GM19240 (cell line): Measurements from ENCODE around the gene SCYGR3.

ENCODE experiments used
- DNase-seq: peaks from one replicate; pipeline ENCODE4 v3.0.0; 2011; ENCODE audit warnings: low spot score; ENCODE audit not compliant: insufficient read length

SCYGR3 gene

DNA sequence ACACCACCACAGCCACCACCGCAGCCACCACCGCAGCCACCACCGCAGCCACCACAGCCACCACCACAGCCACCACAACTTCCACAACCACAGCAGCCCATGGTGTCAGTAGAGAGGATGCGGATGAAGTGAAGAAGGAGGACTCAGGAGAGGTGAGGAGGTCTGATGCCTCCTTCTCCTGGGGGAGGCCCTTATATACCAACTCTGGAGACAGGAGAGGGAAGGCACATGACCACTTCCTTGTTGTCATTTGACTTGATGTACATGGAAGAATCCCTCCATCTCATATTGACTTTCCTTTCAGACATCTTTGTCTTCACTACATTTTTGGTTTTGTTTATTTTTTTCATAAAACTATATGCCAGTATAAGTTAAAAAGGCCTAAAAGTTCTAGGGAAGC lies at the start of gene SCYGR3:
Gene SCYGR3, minus strand, starts transcription at position 101 of the 400 bp plus-strand sequence. Its CDS starts 0 bp downstream, at position 101.
- no peak for DNase-seq

DNA sequence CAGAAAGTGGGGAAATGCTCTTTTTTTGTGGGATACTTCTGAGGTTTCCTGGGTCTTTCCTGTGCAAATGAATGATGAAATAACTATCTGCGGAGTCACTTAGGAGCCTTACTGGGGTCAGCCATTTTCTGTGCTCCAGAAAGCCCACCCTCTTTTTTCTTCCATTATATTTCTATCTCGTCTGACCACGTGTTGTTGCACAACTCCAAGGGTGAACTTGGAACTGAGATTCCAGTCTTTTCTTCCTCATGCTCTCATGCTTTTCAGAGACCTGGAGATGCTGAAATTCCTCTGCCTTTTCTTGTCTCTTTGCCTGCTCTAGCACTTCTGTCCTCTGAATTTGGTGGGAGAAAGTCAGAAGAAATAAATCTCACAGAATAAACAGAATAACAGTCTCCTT lies 47.2 kb upstream of the SCYGR3 start:
- no peak for DNase-seq

DNA sequence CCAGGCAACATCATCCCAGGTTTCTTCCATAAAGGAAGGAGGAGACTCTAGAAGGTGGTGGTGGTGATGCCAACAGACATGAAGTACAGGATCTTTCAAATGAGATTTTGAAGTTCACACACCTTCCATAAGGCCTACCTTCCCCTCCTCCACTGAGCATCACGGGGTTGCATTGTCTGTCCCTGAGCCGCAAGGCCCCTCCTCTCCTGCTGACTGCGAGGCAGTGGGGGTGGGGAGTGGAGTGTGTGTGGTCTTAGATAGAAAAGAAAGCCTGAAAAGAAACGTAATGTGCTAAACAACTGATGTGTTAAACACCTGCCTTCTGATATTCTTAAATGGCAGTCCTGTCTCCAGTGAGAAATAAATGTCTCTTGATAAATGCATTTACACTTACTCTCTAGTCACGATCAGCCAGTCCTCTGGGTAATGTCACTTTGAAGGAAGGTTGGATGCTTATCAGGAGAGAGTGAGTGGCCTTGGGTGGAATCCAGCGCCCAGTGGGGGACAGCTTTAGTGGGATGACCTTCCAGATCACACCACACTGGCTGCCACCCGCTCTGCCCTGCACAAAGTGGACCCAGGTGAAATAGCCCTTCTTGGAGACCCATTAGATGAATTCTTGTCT lies 46.5 kb upstream of the SCYGR3 start:
- DNase-seq: no peak

DNA sequence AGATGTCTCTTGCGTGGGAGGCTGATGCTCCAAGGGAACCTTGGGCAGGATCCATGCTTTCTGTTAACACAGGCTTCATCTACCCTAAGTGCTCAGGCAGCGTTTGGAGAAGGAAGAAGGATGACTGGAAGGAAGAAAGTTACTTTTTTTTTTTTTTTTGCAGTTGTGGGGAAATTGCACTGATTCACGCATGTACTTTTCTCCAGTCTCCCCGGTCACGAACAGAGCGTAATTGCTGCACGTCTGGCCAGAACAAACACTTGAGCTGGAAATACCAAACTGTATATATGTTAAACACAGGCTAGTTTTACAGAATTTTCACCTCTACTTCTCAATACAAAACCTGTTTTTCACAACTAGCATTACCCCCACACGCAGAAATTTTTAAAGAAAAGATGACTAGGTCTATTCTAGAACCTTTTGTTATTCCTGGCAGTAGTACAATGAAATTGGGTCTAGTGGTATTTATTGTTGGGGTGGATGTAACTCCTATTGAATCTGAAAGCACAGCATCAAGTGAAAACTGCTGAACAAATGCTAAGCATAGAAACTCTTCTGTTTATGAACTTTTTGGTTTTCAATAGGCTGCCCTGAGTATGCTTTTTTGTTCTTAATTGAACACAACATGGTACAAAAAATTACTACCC lies 42.7 kb upstream of the SCYGR3 start:
- DNase-seq: no peak

- no peak for DNase-seq
Observed at GRCh38 chr2:227655454-227655853, 40.8 kb upstream of the SCYGR3 start.

- no peak for DNase-seq
Observed at GRCh38 chr2:227654426-227654825, 39.8 kb upstream of the SCYGR3 start.

DNA sequence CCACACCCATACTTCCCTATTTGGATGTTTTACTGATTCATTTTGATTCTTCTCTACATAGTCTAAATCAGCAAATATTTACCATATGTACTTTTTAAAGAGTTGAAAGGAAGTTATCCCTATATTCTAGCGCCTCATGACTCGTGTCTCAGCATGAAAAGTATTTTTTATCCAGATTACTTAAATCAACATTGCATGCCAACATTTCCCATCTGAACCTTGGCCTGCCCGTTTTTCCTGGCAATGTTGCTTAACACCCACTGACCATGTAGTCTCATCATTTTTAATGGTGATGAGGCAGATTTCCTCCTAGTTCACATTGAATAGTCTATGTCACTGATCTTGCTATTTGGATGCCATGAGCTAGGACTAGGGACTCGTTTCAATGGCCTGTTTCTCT lies 38.8 kb upstream of the SCYGR3 start:
- no peak for DNase-seq

DNA sequence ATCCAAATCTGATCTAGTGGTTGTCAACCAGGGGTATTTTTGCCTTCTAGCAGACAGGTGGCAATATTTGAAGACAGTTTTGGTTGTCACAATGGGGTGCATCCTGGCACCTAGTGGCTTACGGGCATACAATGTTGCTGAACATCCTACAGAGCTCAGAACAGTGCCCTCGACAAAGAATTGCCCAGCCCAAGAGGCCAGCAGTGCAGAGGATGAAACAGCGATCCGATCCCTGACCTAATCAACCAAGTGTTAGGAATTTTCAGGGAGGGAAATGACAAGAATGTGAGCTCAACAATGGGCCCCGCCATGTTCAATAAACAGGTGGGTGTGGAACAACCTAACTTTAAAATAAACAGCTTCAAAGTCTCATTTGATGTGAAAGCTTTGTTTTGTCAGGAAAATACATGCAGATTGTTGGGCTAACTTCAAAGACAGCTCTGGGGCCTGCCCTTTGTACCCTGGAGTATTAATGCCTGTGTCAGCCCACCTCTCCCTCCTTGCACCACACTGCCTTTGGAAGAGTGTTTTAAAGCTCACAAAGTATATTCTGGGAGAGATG lies 29.4 kb upstream of the SCYGR3 start:
- no peak for DNase-seq

GRCh38 chr2:227642656-227643055 lies 28.0 kb upstream of the SCYGR3 start:
- no peak for DNase-seq

DNA sequence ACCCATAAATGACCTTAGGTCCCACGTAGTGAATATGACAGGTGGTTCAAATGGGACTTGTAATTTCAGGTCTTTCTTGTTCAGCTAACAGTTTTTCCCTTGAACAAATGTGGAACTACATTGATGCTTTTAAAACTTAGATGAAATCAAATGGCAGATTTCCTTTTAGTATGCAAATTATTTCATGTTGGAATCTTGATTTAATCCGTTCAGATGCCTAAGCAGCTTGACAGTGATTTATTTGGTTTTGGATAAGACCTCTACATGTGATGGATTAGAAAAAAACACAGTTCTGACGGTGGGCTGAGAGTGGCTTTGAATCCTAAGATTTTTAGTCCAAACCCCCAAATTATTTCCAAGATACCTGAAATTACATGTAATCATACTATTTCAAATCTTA lies 19.6 kb upstream of the SCYGR3 start:
- DNase-seq: no peak

DNA sequence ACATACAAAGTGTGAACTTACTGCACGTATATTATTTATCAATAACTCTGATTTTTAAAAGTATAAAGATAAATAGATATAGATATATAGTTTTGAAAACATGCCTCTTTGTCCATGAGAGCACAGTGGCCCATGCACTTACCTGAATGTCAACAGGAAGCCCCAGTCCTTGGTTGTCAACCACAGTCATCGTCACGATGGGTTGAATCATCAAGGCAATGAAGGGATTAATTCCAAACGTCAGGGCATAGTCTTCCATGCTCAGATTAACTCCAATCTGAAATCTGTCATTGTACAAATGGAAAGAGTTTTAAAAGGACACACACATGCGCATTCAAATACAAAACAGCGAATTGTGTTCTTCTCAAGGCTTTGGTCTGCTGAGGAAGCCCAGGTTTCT lies 18.2 kb upstream of the SCYGR3 start:
- DNase-seq: no peak

GRCh38 chr2:227630322-227630721 lies 15.7 kb upstream of the SCYGR3 start:
- no peak for DNase-seq

DNA sequence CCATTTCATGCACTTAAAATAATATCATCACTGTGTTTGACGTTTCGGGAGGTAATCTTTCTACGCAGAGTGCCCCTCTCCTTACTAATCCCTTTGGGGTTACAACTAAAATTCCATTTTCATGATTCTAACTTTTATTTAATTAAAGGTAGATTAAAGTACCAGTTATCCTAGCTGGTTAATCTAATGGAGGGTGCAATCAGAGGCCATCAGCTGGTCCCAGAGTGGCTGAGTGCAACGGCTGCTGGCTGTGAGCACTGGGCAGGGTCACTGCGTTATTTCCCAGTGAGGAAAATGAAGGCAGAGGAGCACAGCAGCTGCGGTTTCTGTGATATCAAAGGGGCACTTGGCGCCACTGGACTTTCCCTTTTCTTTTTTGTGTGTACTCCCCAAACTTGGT lies 14.8 kb upstream of the SCYGR3 start:
- DNase-seq: no peak

DNA sequence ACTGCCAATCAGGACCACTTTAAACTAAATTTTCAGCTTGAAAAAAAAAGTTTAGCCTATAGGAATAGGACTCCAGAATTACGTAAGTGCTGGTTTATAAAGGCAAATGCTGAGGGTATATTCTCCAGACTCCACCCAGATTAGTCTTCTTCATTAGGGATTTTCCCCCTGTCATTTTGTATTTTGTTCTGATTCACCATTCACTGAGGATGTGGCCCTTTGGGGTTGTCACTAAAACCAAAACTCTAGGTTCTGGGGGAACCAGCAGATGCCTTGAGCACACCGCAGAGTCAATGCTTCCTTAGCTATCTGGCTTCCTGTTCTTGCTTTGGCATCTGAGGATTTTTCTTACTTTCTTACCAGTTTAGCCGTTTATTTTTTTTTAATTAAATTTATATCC lies 13.1 kb upstream of the SCYGR3 start:
- no peak for DNase-seq

DNA sequence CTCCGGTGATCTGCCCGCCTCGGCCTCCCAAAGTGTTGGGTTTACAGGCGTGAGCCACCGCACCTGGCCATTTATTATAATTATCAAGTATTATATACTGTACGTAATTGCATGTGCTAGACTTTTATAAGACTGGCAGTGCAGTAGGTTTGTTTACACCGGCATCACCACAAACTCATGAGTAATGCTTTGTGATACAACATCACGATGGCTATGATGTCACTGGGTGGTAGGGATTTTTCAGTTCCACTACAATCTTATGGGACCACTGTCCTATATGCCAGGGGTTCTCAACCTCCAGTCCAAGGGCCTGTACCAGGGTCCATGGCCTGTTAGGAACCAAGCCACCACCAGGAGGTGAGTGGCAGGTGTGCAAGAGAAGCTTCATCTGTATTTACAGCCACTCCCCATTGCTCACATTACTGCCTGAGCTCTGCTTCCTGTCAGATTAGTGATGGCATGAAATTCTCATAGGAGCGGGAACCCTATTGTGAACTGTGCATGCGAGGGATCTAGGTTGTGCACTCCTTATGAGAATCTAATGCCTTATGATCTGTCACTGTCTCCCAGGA lies 12.0 kb upstream of the SCYGR3 start:
- no peak for DNase-seq

DNA sequence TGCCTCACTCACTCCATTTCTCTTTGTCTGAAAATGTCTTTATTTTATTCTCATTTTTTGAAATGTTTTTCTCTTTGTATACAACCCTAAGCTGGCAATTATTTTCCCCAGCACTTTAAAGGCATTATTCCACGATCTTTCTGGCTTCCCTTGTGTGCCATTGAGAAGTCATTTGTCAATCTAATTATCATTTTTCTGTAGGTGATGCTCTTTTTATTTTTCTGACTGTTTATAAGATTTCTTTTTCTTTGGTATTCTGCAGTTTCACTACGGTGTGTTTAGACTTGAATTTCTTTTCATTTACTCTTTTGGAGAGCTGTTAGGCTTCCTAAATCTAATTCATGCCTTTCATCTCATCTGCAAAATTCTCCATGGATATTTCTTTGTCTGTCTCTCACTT lies 10.8 kb upstream of the SCYGR3 start:
- DNase-seq: no peak

- DNase-seq: no peak
Observed at GRCh38 chr2:227623226-227623625, 8.6 kb upstream of the SCYGR3 start.

DNA sequence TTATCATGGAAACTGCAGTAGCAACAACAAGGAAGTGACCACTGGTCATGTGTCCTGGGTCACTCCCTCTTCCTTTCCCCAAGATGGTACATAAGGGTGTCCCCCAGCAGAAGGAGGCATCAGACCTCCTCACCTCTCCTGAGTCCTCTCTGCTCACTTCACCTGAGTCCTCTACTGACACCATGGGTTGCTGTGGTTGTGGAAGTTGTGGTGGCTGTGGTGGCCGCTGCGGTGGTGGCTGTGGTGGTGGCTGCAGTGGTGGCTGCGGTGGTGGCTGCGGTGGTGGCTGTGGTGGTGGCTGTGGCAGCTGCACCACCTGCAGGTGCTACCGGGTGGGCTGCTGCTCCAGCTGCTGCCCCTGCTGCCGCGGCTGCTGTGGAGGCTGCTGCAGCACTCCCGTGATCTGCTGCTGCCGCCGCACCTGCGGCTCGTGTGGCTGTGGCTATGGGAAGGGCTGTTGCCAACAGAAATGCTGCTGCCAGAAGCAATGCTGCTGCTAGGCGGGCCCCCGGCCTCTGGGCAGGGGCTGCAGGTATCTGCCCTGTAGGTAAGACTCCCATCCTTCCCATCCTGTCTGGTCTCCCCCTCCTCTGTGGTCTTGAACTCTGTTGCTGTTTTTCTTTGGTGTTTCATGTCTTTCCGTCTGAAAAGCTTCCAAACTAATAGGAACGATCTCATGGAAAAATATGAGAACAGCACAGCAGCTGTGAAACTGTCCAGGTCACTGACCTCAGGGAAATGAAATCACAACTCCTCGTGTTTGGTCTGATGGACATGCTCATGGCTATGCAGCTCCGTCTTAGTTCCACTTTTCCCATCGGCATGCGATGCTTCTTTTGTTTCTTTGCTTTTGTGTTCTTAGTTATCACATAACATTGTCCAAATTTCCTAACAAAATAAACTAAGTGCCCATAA lies 2.9 kb upstream of the SCYGR3 start, which contains the start of gene SCYGR4:
Gene SCYGR4, plus strand, starts transcription at position 183 of the 915 bp plus-strand sequence. Its CDS starts 0 bp downstream, at position 183.
- DNase-seq: no peak

DNA sequence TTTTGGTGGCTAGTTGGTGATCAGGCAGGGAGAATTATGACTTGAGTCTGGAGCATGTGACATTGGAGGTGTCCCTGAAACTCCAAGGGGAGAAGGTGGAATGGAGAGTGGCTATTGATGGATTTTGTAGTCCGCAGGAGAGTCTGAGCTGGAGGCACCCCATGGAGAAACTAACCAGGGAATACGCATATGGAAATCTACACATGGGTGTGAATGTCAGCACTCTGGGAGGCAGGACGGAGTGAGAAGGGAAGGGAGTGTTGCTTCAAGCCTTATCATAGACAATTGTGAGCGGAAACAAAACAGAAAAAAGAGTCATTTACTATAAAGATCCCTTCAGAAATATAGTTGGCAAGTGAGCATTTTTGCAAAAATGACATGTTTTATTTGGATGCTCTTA lies 2.0 kb upstream of the SCYGR3 start:
- DNase-seq: no peak

- no peak for DNase-seq
Observed at GRCh38 chr2:227615906-227616305, 1.3 kb upstream of the SCYGR3 start.

GRCh38 chr2:227615181-227615580 lies 541 bp upstream of the SCYGR3 start:
- no peak for DNase-seq

GRCh38 chr2:227614246-227614645 lies 394 bp downstream of the SCYGR3 start:
- no peak for DNase-seq
